HG03565 (cell line): Measurements from ENCODE around the gene FBLN5.
"Not testable (repeated sequence)": the region's sequence is repeated elsewhere in the genome, so short reads cannot be mapped to it uniquely, and the experiment has no call there.

ENCODE experiments used
- ATAC-seq: cut with Tn5 transposase; IDR thresholded peaks from one replicate; pipeline ENCODE4 v1.9.1; 2021; ENCODE audit warnings: mild to moderate bottlenecking, moderate library complexity; ENCODE audit not compliant: unreplicated experiment

FBLN5 gene

DNA sequence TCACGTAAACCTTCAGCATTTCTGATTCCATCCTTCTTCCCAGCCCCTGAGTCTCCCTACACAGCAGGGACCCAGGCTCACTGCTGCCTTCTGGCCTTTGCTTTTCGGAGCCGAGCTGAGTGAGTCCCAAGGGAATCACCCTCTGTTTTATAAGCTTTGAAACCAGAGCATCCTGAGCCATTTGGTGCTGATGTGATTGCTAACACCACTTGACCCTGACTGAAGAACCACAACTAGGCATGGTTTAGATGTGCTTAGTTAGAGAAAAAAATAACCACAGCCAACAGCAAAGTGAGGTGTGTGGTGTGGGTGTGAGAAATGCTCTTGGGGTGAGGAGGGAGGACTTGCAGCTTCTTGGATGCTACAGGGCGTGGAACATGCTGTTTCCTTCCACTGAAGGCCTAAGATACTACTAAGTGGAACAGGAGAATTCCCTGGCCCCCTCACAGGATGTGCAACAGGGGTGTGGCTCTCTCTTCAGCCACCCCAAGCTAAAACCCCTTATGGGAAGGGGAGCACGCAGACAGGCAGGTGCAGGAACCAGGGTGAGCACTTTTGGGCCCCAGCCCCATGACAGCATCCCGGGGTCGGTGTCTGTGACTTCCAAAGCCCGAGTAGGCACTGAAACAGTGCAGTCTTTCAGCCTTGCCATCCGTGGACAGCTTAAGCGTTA, 80.0 kb downstream of the FBLN5 start, which contains the start of gene TC2N:
TC2N (minus strand) TSS at position 221 of the 673 bp plus-strand sequence. CDS start 53,767 bp downstream, outside the sequence.
- ATAC-seq, result no peak

DNA sequence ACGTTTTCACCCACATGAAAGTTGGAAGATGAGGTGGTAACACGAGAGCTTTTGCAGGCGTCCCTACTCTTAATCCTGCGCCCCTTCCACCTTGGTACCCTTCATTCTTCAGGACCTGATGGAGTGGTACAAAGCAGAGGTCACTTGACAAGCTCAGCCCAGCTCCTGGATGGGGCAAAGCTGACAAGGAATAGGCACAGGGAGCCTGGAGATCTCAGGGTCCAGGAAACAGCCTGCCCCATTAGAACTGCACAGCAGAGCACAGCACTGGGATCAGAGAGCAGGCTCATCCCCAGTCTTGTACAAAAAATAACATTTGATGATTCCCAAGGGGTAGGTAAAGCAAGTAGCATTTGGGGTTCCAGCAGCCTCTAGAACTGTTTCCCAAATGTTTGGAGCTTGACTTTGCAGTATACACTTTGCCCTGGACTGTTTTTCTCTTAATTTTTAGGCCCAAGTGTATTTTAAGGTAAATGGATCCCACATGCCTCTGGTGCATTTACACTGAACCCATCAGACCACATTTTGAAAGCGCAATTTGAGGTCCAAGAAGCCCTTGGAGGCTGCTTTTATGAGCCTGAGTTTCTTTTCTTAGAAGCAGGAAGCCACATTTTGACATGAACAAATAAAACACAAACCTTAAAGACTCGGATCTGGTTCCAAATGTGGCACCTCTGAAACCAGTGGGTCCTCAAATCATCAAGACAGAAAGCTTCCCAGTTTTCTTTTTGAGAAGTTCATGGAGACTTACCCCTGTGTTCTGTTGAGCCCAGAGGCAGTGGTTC, 80.8 kb downstream of the FBLN5 start:
- ATAC-seq, result no peak

DNA sequence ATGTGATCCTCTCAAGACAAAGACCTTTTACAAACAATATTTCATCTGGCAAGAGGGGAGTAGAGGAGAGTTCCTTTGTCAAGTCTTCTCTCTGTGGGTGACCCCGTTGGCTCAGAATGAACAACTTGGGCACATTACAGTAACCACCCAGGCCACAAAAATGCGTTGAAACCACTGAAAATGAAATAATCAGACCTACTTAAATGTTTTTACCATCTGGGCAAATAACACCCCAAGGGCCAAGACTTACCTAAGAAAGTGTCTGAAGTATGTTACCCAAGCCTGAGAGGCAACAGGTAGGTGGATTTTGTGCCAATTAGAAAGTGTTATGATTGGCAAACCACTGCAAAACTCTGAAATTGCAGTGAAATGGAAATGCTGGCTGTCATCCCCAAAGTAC, 81.4 kb downstream of the FBLN5 start:
- ATAC-seq, result no peak

DNA sequence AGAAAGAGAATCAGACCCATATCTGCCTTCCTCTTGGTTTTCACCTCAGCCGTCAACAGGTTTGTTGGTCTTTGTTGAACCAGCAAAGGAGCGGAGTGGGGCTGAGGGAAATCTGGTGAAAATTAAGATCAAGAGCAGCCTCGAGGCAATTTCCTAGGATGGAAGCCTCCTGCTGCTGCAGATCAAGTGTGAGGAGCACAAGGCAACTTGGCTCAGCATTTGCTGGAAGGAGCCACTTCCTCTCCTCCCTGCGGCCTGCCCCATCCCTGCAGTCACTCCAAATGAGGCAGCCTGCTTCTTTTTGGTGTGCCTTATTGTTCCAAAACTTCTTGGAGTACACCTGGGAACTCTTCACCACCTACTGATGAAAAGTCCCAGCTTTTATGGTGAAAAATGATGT, 85.1 kb downstream of the FBLN5 start:
- no peak for ATAC-seq

GRCh38 chr14:91861091-91861490, 86.4 kb downstream of the FBLN5 start:
- no peak for ATAC-seq

GRCh38 chr14:91860238-91860637, 87.3 kb downstream of the FBLN5 start:
- no peak for ATAC-seq

DNA sequence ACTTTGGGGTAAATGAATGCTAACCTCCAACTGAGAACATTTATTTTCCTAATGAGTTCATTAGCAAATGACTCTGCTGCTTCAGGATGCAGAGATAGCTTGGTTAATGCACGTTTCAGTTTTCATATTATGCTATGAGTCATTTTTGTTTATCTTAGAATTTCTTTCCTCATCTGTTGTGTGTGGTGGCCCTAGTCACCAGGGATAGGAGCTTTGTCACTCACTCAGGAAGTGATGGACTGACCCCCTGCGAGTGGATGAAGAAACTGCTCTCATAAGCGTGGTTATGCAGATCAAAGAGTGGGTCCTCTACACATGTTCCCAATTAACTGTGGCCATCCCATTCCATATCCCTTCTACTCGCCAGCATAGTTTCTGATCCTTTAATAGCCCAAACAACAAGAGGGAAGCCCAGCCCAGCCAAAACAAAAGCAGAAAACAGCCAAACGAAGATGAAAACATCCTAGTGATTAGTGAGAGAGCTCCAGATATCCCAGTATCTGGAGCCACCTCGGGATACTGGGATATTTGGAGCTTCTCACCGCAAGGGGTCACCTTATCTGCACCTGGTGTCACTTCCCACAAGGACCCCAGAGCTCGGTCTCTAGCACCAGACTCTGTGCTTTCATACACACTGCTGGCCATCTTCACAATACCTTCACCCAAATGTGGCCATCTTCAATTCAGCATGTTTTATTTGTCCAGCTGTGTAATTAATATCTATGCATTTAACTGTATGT, 88.8 kb downstream of the FBLN5 start:
- no peak for ATAC-seq

- ATAC-seq, result no peak
Measured at GRCh38 chr14:91857614-91858013, 89.9 kb downstream of the FBLN5 start.

- ATAC-seq, result no peak
Measured at GRCh38 chr14:91854327-91854934, 93.1 kb downstream of the FBLN5 start.

- ATAC-seq, result no peak
Measured at GRCh38 chr14:91851563-91851962, 95.9 kb downstream of the FBLN5 start.

GRCh38 chr14:91848504-91849001, 98.9 kb downstream of the FBLN5 start:
- no peak for ATAC-seq

DNA sequence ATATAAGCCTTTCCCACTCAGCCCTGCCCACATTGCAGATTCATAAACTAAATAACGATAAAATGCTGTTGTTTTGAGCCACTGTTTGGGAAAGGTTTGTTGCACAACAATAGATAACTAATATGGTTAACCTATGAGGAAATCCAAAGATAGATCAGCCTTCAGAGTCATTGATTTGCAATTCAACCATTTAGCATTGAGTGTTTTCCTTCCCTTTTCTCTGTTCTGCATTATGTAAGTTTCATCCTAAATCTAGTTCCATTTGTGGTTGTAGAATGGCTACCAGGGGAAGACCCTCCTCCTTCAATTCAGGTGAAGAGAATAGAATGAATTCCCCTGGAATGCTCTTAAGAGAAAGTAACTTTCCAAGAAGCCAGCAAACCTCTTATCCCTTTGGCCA, 99.8 kb downstream of the FBLN5 start:
- no peak for ATAC-seq

DNA sequence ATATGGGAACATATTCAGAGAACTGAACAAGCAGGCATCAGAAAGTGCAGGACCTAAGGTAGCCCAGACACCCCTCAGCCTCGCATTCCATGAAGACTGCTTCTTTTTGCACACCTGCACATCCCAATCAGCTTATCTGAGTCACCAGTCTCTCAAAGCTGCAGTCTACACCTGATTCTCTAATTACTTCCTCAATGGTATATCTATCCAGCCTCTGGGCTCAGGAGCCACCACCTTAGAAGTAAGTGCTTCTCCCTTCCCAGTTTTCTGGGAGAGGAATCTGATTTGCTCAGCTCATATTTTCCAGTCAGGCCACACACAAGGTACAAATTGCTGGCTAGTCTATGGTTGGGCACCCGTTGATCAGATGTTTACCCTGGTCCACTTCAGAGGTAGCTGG, 101.8 kb downstream of the FBLN5 start:
- ATAC-seq, result no peak

DNA sequence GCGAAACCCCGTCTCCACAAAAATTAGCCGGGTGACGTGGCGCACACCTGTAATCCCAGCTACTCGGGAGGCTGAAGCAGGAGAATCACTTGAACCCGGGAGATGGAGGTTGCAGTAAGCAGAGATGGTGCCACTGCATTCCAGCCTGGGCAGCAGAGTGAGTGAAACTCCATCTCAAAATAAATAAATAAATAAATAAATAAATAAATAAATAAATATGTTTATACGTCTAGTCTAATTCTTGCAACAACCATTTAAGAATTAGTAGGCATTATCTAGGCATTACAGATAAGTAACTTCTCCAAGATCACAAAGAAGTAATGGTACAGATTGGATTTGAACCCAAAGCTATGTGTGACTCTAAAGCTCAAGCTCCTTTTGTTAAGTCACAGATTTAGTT, 102.4 kb downstream of the FBLN5 start:
- ATAC-seq, result not testable (repeated sequence)

- ATAC-seq, result no peak
Measured at GRCh38 chr14:91844029-91844428, 103.5 kb downstream of the FBLN5 start.

GRCh38 chr14:91843437-91843836, 104.1 kb downstream of the FBLN5 start:
- ATAC-seq, result no peak

DNA sequence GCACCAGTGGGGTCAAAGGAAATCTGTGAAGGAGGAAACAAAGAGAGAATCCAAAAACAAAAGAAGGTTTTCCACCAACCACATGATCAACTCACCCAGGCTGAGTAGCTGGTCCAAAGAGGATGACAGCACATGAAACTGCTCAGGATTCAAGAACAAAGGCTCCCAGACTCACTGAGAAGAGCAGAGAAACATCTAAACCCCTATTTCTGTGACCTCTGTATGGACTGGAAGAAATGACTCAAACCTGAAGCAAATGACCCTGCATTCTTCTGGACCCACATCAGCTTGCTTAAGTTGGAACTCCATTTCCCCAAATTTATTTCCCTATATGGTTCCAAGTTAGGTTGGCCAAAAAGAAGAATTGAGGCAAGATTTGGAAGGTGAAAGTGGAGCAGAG, 106.4 kb downstream of the FBLN5 start:
- no peak for ATAC-seq

GRCh38 chr14:91839749-91840148, 107.7 kb downstream of the FBLN5 start:
- no peak for ATAC-seq

- no peak for ATAC-seq
Measured at GRCh38 chr14:91837076-91837475, 110.4 kb downstream of the FBLN5 start.

DNA sequence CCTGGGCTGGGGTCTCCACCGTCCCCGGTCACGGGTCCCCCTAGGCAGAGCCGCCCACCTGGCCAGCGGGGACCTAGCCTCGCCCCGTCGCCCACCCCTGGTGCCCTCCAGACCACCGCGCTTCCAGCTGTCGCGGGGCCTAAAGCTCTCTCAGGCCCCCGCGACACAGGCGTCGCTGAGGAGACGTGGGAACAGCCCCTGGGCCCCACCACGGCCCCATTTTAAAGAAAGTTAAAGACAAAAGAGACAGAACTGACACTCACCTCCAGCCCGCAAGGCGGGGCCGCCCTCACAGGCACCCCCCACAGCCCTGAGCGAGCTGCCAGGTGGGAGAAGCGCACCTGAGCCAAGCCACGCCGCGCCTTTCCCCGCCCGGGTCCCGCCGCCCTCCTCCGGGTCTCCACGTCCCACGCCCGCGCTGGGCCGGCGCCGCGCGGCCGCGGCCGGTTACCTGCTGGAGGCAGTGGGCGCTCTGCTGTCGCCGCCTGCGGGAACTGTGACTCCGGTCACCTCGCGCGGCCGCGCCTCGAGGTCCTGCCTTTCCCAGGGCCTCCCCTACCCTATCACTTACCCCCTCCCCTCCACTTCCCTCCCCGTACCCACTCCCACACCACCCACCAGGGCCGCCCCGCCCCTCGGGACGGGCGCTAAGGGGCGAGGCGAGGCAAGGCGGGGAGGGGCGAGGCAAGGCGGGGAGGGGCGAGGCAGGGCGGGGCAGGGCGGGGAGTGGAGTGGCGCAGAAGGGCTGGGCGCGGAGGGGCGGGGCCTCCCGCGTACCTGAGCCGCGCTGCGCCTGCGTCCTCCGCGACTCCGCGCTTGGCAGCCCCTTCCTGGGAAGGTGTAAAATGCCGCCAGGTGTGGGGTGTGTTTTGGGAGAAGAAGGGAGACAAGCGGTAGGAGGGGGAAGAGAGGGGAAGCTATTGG, 111.3 kb downstream of the FBLN5 start:
- ATAC-seq, result no peak
